Liver (tissue), 9 donors: ENCODE measurements around the gene PDGFC. TPM values are rescaled to one million over a fixed set of nuclear protein-coding genes. Genes with fewer than 3 reads are reported as not detected.

Source experiments
- DNase-seq: peaks from one replicate; pipeline ENCODE4 v3.0.0-alpha.2; 2017; ENCODE audit warnings: low spot score
- H3K27ac ChIP-seq, 2 donors: one replicate each; pipeline ENCODE4 v1.7.0; 2013; ENCODE audit warnings: inconsistent platforms in 2 of 2, low read length in 2 of 2, control low read depth in 1 of 2, low read depth in 1 of 2, mild to moderate bottlenecking in 1 of 2
- H3K27me3 ChIP-seq, 4 donors: one replicate each; pipeline versions ENCODE4 v1.6.1 to v1.7.0; 2013; ENCODE audit warnings: low read length in 3 of 4, inconsistent platforms in 1 of 4, mild to moderate bottlenecking in 1 of 4, moderate library complexity in 1 of 4; ENCODE audit not compliant: control insufficient read depth in 4 of 4, insufficient read depth in 4 of 4
- H3K36me3 ChIP-seq, 4 donors: one replicate each; pipeline versions ENCODE4 v1.6.1 to v1.7.0; 2013; ENCODE audit warnings: low read length in 3 of 4, mild to moderate bottlenecking in 3 of 4, low read depth in 1 of 4, moderate library complexity in 1 of 4; ENCODE audit not compliant: control insufficient read depth in 4 of 4, insufficient read depth in 3 of 4
- H3K4me1 ChIP-seq, 4 donors: one replicate each; pipeline versions ENCODE4 v1.6.1 to v1.7.0; 2013; ENCODE audit warnings: low read length in 3 of 4, mild to moderate bottlenecking in 3 of 4, moderate library complexity in 1 of 4; ENCODE audit not compliant: control insufficient read depth in 4 of 4, insufficient read depth in 4 of 4
- H3K4me3 ChIP-seq, 3 donors: one replicate each; pipeline versions ENCODE4 v1.6.1 to v1.7.0; 2013; ENCODE audit warnings: low read length in 3 of 3, control low read depth in 1 of 3, low read depth in 1 of 3, mild to moderate bottlenecking in 1 of 3
- H3K9ac ChIP-seq, 2 donors: one replicate each; pipeline ENCODE4 v1.7.0; 2013; ENCODE audit warnings: low read length in 2 of 2, mild to moderate bottlenecking in 2 of 2, moderate library complexity in 2 of 2, control low read depth in 1 of 2, low read depth in 1 of 2
- H3K9me3 ChIP-seq, 4 donors: one replicate each; pipeline versions ENCODE4 v1.6.1 to v1.7.0; 2013; ENCODE audit warnings: low read length in 3 of 4; ENCODE audit not compliant: control insufficient read depth in 4 of 4
- EGR1 ChIP-seq, 2 donors: IDR thresholded peaks; 2 replicates each; pipeline ENCODE4 v1.6.1; 2016 to 2018; ENCODE audit warnings: antibody characterized with exemption in 2 of 2, low read depth in 2 of 2
- FOXA1 ChIP-seq: IDR thresholded peaks from 2 replicates; pipeline ENCODE4 v1.6.1; 2016; ENCODE audit warnings: antibody characterized with exemption
- FOXA2 ChIP-seq: IDR thresholded peaks from 2 replicates; pipeline ENCODE4 v1.6.1; 2016; ENCODE audit warnings: antibody characterized with exemption
- GABPA ChIP-seq, 2 donors: IDR thresholded peaks in 1 of 2; conservative IDR thresholded peaks in 1 of 2; 2 replicates each; pipeline ENCODE4 v1.6.1; 2016; ENCODE audit warnings: antibody characterized with exemption in 2 of 2, mild to moderate bottlenecking in 1 of 2, moderate library complexity in 1 of 2
- HNF4A ChIP-seq, 2 donors: conservative IDR thresholded peaks; 2 replicates each; pipeline ENCODE4 v1.6.1; 2016; ENCODE audit warnings: antibody characterized with exemption in 2 of 2, mild to moderate bottlenecking in 2 of 2
- JUND ChIP-seq, 2 donors: IDR thresholded peaks; 2 replicates each; pipeline ENCODE4 v1.6.1; 2016; ENCODE audit warnings: antibody characterized with exemption in 2 of 2
- NR2F2 ChIP-seq: IDR thresholded peaks from 2 replicates; pipeline ENCODE4 v1.6.1; 2016; ENCODE audit warnings: antibody characterized with exemption
- REST ChIP-seq: IDR thresholded peaks from 2 replicates; pipeline ENCODE4 v1.6.1; 2016; ENCODE audit warnings: antibody characterized with exemption, mild to moderate bottlenecking
- RXRA ChIP-seq, 2 donors: IDR thresholded peaks; 2 replicates each; pipeline ENCODE4 v1.6.1; 2017 to 2018; ENCODE audit warnings: antibody characterized with exemption in 2 of 2, mild to moderate bottlenecking in 1 of 2
- SP1 ChIP-seq: IDR thresholded peaks from 2 replicates; pipeline ENCODE4 v1.6.1; 2018; ENCODE audit warnings: antibody characterized with exemption, mild to moderate bottlenecking
- TAF1 ChIP-seq: conservative IDR thresholded peaks from 2 replicates; pipeline ENCODE4 v1.6.1; 2016; ENCODE audit warnings: antibody characterized with exemption, mild to moderate bottlenecking
- YY1 ChIP-seq: IDR thresholded peaks from 2 replicates; pipeline ENCODE4 v1.6.1; 2016; ENCODE audit warnings: antibody characterized with exemption, mild to moderate bottlenecking
- WGBS: extraction: QIAGEN DNeasy Blood & Tissue Kit; methylation state at CpG from one replicate; pipeline ENCODE4 v1.1.7; 2013; 5-methylcytosine and 5-hydroxymethylcytosine counted together
- polyA plus RNA-seq, 2 donors: library from polyadenylated mRNA; stranded (reverse) in 1 of 2; unstranded in 1 of 2; fragments of 200-250 nt in 1 of 2; fragments of >200 nt in 1 of 2; fragmentation: Nextera tagmentation in 1 of 2; extraction: Ambion mirVana in 1 of 2; gene quantifications; one replicate each; pipeline versions ENCODE4 v1.2.1 to v1.2.3, GENCODE V29; 2013 to 2015
- total RNA-seq, 2 donors: library from RNA; depleted of rRNA; stranded (reverse); fragments of >200 nt; gene quantifications; one replicate each; pipeline ENCODE4 v1.2.3, GENCODE V29; 2014
- TF ChIP-seq, protein P1 (sequence below): fragments of 150-350 bp; IDR thresholded peaks from 2 replicates; pipeline ENCODE4 v1.5.1; 2017; ENCODE audit warnings: improper control_type of control experiment, low read depth, low read length; ENCODE audit not compliant: missing input control
- TF ChIP-seq, protein P2 (sequence below): IDR thresholded peaks from 2 replicates; pipeline ENCODE4 v1.6.1; 2016; ENCODE audit warnings: antibody characterized with exemption
- donor health status: healthy.
- donor health status: healthy.
- donor health status: healthy.
- donor health status: healthy.
- donor health status: healthy.

The PDGFC gene
- total and polyA plus RNA-seq, 4 donors, result 5.8 to 25.7 (median 9.7) TPM

GRCh38 chr4:156892805-156893204, 78.8 kb downstream of the PDGFC start:
- H3K27me3 ChIP-seq, result no peaks in the 10 kb centered on the region
- peaks cover 0 to 7% (median under 1%) of the 10 kb centered on the region in 4 donors for H3K4me1 ChIP-seq
- H3K4me3 ChIP-seq, result no peak overlapping the region
- no peak overlapping the region for H3K9ac ChIP-seq
- TF ChIP-seq EGR1 (IDR thresholded peaks at IDR 0.05; ENCODE audit: low read depth in 2 of 2), result no peak
- no peaks in the 10 kb centered on the region for H3K36me3 ChIP-seq
- DNase-seq, result no peak
- 87% methylated on average over 2 of the region's 2 CpGs for WGBS
- no peaks in the 10 kb centered on the region for H3K9me3 ChIP-seq
- H3K27ac ChIP-seq, result no peak overlapping the region

DNA sequence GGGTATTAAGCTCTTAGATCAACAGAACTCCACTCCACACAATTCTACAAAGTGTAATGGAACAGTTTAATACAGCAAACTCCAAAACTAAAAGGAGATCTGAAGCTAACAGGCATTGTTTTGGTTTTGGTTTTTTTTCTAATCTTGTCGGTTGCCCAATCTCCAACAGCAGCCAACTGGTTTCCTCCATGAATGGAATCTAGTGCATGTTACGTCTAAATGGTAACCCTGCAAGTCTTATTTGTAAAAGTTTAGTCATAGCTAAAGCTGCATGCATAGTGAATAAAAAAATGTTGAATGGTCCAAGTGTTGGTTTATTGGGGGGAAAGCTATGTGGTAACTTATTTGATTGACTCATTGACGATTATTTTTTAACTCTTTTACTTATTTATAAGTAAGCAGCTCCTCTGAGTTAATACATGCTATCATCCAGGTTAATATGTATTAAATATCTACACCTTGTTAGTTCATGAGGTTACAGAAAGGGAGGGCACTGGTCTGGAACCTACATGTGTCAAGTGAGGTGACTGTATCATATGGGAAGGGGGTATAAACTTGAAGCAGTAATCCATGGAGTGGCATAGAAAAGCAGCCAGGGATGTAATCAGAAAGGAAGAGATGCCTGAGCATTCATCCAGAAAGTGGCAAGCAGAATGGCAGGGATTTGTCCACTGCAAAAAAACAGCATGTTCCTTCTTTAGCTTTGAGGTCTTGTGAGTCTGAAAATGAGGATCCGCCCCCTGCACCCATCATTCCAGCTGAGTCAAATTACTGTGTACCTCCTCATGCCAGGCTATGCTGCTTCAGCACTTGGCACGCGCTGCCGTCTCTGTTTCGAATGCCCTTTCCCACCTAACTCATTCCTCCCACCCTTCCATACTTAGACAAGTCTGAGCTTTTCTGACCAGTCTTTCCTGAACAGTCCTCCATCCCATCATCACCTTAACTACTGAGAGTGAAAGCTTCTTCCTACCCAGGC, 81.7 kb downstream of the PDGFC start:
- H3K36me3 ChIP-seq, result no peaks in the 10 kb centered on the region
- no peaks in the 10 kb centered on the region for H3K9me3 ChIP-seq
- TF ChIP-seq, protein P1, sequence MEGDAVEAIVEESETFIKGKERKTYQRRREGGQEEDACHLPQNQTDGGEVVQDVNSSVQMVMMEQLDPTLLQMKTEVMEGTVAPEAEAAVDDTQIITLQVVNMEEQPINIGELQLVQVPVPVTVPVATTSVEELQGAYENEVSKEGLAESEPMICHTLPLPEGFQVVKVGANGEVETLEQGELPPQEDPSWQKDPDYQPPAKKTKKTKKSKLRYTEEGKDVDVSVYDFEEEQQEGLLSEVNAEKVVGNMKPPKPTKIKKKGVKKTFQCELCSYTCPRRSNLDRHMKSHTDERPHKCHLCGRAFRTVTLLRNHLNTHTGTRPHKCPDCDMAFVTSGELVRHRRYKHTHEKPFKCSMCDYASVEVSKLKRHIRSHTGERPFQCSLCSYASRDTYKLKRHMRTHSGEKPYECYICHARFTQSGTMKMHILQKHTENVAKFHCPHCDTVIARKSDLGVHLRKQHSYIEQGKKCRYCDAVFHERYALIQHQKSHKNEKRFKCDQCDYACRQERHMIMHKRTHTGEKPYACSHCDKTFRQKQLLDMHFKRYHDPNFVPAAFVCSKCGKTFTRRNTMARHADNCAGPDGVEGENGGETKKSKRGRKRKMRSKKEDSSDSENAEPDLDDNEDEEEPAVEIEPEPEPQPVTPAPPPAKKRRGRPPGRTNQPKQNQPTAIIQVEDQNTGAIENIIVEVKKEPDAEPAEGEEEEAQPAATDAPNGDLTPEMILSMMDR, result no peak
- TF ChIP-seq FOXA1 (no peak), GABPA (IDR thresholded peaks at IDR 0.05 in 1 of 2, conservative IDR thresholded peaks at IDR 0.05 in 1 of 2) (no peak), HNF4A (conservative IDR thresholded peaks at IDR 0.05) (no peak), FOXA2 (no peak), TAF1 (no peak), JUND (IDR thresholded peaks at IDR 0.05) (no peak), RXRA (IDR thresholded peaks at IDR 0.05) (no peak)
- no peak overlapping the region for H3K27ac ChIP-seq
- H3K4me3 ChIP-seq, result no peak overlapping the region
- 84% methylated on average over 8 of the region's 8 CpGs for WGBS
- no peak overlapping the region for H3K9ac ChIP-seq
- H3K4me1 ChIP-seq, result peaks cover 0 to 3% (median 0%) of the 10 kb centered on the region in 4 donors
- DNase-seq, result no peak
- no peaks in the 10 kb centered on the region for H3K27me3 ChIP-seq

GRCh38 chr4:156888762-156889161, 82.8 kb downstream of the PDGFC start:
- H3K27ac ChIP-seq, result no peak overlapping the region
- no peak for TF ChIP-seq SP1
- TF ChIP-seq, protein P1, result no peak
- TF ChIP-seq HNF4A (conservative IDR thresholded peaks at IDR 0.05), result no peak
- no peak for TF ChIP-seq YY1
- TF ChIP-seq, protein P2, sequence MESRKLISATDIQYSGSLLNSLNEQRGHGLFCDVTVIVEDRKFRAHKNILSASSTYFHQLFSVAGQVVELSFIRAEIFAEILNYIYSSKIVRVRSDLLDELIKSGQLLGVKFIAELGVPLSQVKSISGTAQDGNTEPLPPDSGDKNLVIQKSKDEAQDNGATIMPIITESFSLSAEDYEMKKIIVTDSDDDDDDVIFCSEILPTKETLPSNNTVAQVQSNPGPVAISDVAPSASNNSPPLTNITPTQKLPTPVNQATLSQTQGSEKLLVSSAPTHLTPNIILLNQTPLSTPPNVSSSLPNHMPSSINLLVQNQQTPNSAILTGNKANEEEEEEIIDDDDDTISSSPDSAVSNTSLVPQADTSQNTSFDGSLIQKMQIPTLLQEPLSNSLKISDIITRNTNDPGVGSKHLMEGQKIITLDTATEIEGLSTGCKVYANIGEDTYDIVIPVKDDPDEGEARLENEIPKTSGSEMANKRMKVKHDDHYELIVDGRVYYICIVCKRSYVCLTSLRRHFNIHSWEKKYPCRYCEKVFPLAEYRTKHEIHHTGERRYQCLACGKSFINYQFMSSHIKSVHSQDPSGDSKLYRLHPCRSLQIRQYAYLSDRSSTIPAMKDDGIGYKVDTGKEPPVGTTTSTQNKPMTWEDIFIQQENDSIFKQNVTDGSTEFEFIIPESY, result no peak
- TF ChIP-seq REST, result no peak
- TF ChIP-seq EGR1 (IDR thresholded peaks at IDR 0.05; ENCODE audit: low read depth in 2 of 2), result no peak
- no peak for TF ChIP-seq NR2F2
- peaks cover 0 to 3% (median 0%) of the 10 kb centered on the region in 4 donors for H3K4me1 ChIP-seq
- DNase-seq, result no peak
- no peak overlapping the region for H3K9ac ChIP-seq
- no peaks in the 10 kb centered on the region for H3K9me3 ChIP-seq
- 97% methylated on average over 3 of the region's 3 CpGs for WGBS
- H3K36me3 ChIP-seq, result no peaks in the 10 kb centered on the region
- H3K27me3 ChIP-seq, result no peaks in the 10 kb centered on the region
- H3K4me3 ChIP-seq, result no peak overlapping the region
